ENCODE results near the gene P4HA3. TPM values are rescaled to one million over a fixed set of nuclear protein-coding genes. Genes with fewer than 3 reads are reported as not detected.

Gene P4HA3
- total and polyA plus RNA-seq, 5 donors: 0.07 to 0.72 (median 0.21) TPM; not detected in 2

DNA sequence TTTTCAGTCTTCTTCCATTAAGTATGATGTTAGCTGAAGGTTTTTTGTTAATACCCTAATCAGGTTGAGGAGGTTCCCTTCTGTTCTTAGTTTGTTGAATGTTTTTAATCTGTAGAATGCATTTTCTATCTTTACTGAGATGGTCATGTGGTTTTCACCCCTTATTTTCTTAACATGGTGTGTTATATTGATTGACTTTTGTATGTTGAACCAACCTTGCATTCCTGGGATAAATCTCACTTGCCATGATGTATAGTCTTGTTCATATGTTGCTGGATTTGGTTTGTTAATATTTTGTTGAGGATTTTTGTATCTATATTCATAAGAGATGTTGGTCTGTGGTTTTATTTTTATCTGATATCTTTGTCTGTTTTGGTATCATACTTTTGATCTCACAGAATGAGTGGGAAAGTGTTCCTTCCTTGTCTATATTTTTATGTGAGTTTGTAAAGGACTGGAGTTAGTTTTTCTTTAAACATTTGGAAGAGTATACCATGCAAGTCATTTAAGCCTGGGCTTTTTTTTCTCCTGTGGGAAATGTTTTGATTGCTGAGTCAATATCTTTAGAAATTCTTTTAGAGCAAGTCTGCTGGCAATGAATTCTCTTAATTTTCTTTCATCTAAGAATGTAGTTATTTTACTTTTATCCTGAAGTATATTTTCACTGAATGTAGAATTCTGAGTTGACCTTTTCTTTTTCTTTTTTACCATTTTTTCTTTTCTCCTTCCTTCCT lies 5.5 kb upstream of the P4HA3 start:
- DNase-seq (no peak), ATAC-seq (no peak)
- H3K4me3 ChIP-seq (ENCODE audit: low read length): no peak overlapping the region
- H3K27me3 ChIP-seq (ENCODE audit: control insufficient read depth, insufficient read depth): no peaks in the 10 kb centered on the region
- intact Hi-C loops (cut with DNase I): loop anchor here in 1 of 4 donors (10.0 kb wide), 1 partner anchor 62 kb away; no protein-coding TSS in a partner anchor
- H3K4me1 ChIP-seq (ENCODE audit: control insufficient read depth, insufficient read depth, low read length): no peaks in the 10 kb centered on the region
- H3K27ac ChIP-seq (ENCODE audit: low read length): no peak overlapping the region
- H3K9me3 ChIP-seq (ENCODE audit: control insufficient read depth, low read length): peaks cover 3% of the 10 kb centered on the region

DNA sequence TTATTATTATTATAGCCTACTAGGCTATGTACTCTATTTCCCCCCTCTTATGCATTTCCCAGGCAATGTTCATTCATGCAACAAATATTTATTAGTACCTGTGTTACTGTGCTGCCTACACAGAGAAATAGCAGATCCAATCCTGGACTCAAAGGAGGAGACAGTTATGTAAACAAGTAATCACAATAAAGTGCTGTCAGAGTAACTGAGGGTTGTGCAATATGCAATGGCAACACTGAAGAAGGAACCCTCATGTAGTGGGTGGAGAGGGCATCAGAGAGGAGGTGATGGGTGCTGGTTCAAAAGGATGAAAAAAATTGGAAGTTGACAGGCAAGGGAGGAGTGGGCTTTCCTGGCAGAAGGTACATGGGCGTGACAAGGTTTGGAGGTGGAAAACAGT lies 886 bp upstream of the P4HA3 start:
- no peaks in the 10 kb centered on the region for H3K27me3 ChIP-seq (ENCODE audit: control insufficient read depth, insufficient read depth)

DNA sequence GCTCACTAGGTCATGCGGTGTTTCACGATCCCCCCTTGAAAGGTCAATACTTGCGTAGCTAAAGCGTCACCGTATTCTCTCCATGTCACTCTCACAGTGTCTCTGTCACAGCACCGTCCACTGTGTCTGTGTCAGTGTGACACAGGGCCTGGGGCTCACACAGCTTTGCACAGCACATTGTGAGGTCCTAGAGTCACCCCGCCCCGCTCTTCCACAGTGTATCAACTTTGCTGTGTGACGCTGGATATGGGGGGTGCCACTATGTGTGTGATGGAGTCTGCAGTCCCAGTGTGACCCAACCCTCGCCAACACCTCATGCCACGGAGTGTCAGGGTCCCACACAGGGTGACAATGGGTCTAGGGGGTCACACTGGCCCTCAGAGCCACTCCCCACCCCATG lies 583 bp downstream of the P4HA3 start:
- Histone ChIP-seq H3K9me3 (ENCODE audit: control insufficient read depth, low read length) (no peaks in the 10 kb centered on the region), H3K27me3 (ENCODE audit: control insufficient read depth, insufficient read depth) (no peaks in the 10 kb centered on the region), H3K4me1 (ENCODE audit: control insufficient read depth, insufficient read depth, low read length) (no peaks in the 10 kb centered on the region), H3K27ac (ENCODE audit: low read length) (no peak overlapping the region), H3K4me3 (ENCODE audit: low read length) (no peak overlapping the region)
- DNase-seq: no peak
- intact Hi-C loops (cut with DNase I): loop anchor here in 1 of 4 donors (10.0 kb wide), 1 partner anchor 56 kb away; no protein-coding TSS in a partner anchor
- WGBS: 77% methylated on average over 11 of the region's 11 CpGs
- ATAC-seq: peak; percentile 30 to 44

More for the DNA sequence above, 886 bp upstream of the P4HA3 start:
- whole genome bisulfite sequencing: 98% methylated on average over 1 of the region's 1 CpG
- intact Hi-C loops (cut with DNase I): loop anchor here in 1 of 4 donors (10.0 kb wide), 1 partner anchor 58 kb away; no protein-coding TSS in a partner anchor
- H3K27ac ChIP-seq (ENCODE audit: low read length): no peak overlapping the region
- H3K9me3 ChIP-seq (ENCODE audit: control insufficient read depth, low read length): no peaks in the 10 kb centered on the region
- DNase-seq (no peak), ATAC-seq (no peak)
- H3K4me1 ChIP-seq (ENCODE audit: control insufficient read depth, insufficient read depth, low read length): no peaks in the 10 kb centered on the region
- no peak overlapping the region for H3K4me3 ChIP-seq (ENCODE audit: low read length)

DNA sequence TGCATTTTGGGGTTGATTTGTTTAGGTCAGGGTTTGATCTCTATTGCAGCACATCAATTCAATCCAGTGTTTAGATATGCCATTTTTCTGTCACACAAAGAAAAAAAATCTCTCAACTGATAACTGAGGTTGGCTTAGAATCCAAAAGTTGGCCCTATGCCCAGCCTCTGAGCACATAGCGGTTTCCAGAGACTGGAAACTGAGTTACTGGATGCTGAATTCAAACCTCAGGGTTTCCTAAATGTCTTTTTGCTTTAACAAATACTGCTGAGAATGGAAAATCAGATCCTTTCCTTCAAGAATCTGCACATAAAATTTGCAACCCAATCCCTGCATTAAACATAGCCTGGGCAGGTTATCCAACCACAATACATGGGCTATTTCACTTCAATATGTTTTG lies 4.0 kb downstream of the P4HA3 start:
- no peak overlapping the region for H3K27ac ChIP-seq (ENCODE audit: low read length)
- no peaks in the 10 kb centered on the region for H3K4me1 ChIP-seq (ENCODE audit: control insufficient read depth, insufficient read depth, low read length)
- intact Hi-C loops (cut with DNase I): no loop called here
- no peaks in the 10 kb centered on the region for H3K27me3 ChIP-seq (ENCODE audit: control insufficient read depth, insufficient read depth)
- DNase-seq: peak in 2 of 3 donors; percentile 33 to 57
- no peak for ATAC-seq
- no peaks in the 10 kb centered on the region for H3K9me3 ChIP-seq (ENCODE audit: control insufficient read depth, low read length)
- 18% methylated on average over 1 of the region's 1 CpG for WGBS
- H3K4me3 ChIP-seq (ENCODE audit: low read length): no peak overlapping the region

DNA sequence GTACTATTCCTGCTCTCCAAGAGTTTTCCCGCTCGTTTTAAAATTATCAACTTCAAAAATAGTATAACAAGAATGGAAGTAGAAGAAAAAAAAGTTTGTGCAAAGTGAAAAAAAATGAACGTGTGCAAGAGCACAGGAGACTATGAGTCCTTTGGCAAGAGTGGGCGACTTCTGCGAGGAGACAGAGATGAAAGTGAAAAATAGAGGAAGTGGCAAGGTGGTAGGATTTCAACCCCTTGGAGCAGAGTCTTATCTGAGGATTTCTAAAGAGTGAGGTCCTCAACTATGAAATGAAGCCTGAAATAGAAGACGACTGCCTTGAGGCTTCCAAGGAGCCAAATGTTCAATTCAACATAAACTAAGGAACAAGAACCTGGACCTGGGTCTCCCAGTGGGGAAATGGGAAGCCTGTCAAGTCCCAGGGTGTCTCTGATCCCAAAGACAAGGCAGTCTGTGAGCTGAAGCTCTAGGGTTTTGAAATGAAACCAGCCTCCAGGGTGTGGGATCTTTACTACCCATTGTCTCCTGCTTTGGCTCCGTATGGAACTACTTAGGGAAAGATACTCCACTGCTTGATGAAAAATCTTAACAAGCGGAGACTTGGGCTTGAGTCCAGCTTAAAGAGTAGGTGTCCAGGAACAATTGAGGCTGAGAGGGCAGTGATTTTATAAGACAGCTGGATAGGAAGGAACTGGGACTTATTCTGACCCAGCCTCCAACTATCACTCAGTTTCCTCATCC lies 4.8 kb downstream of the P4HA3 start:
- DNase-seq (no peak), ATAC-seq (no peak)
- Histone ChIP-seq H3K9me3 (ENCODE audit: control insufficient read depth, low read length) (no peaks in the 10 kb centered on the region), H3K4me3 (ENCODE audit: low read length) (no peak overlapping the region), H3K27ac (ENCODE audit: low read length) (no peak overlapping the region), H3K27me3 (ENCODE audit: control insufficient read depth, insufficient read depth) (no peaks in the 10 kb centered on the region), H3K4me1 (ENCODE audit: control insufficient read depth, insufficient read depth, low read length) (no peaks in the 10 kb centered on the region)
- 59% methylated on average over 8 of the region's 8 CpGs for WGBS
- intact Hi-C loops (cut with DNase I): no loop called here

DNA sequence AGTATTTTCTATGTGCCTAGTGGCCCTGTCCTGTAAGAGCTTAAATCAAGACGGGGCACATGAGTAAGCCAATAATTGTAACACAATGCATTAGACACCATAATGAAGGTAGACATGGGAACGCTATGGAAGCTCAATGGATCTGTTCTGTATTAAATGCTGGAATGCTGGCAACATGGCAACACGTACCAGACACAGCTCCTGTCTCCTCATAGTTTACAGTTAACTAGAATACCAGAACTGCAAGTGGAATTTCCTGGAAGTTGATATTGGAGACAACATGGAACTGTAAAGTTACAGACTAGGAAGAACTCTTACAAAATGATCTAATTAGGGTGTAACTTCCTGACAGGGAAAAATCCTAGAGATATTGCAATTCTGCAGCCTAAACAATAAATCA lies 12.4 kb downstream of the P4HA3 start:
- no peak for DNase-seq

DNA sequence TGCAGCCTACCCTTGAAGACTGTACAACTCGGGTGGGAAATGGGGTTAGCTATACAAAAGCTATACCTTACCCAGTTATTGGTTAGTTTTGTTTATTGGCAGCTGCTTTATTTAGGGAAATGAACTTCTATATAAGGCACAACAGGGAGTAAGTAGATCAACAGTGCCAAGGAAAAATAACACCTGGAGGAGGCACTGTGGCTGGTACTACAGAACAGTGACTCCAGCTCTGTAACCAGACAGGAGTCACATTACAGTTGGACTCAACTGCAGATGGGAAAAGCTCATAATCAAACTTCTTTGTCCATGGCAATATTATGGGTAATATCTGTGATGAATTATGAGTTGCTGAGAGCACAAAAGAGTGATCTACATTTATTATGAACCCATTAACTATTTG lies 14.0 kb downstream of the P4HA3 start:
- no peak for DNase-seq
- Histone ChIP-seq H3K4me3 (ENCODE audit: low read length) (no peak overlapping the region), H3K27me3 (ENCODE audit: control insufficient read depth, insufficient read depth) (no peaks in the 10 kb centered on the region), H3K27ac (ENCODE audit: low read length) (no peak overlapping the region), H3K4me1 (ENCODE audit: control insufficient read depth, insufficient read depth, low read length) (no peaks in the 10 kb centered on the region), H3K9me3 (ENCODE audit: control insufficient read depth, low read length) (no peaks in the 10 kb centered on the region)
- ATAC-seq: no peak
- WGBS: 94% methylated on average over 1 of the region's 1 CpG
- intact Hi-C loops (cut with DNase I): no loop called here

More for the DNA sequence above, 12.4 kb downstream of the P4HA3 start:
- Histone ChIP-seq H3K9me3 (ENCODE audit: control insufficient read depth, low read length) (no peaks in the 10 kb centered on the region), H3K27me3 (ENCODE audit: control insufficient read depth, insufficient read depth) (no peaks in the 10 kb centered on the region), H3K4me1 (ENCODE audit: control insufficient read depth, insufficient read depth, low read length) (no peaks in the 10 kb centered on the region), H3K27ac (ENCODE audit: low read length) (no peak overlapping the region), H3K4me3 (ENCODE audit: low read length) (no peak overlapping the region)
- intact Hi-C loops (cut with DNase I): no loop called here
- ATAC-seq: no peak
- 74% methylated on average over 3 of the region's 3 CpGs for WGBS

DNA sequence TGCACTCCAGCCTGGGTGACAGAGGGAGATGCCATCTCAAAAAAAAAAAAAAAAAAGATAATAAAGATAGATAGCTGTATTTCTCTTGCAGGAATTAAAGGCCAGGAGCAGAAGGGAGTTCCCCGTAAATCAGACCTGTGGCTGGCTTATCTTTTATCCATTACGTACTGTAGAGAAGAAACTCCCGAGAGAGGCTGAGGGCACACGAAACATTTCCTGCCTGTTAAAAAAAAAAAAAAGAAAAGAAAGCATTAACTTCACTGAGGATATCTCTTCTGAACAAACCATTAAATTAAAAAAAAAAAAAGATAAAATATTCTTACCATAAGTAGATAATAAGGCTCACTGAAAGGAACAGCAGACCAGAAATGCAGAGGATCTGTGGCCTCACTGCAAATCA lies 22.5 kb downstream of the P4HA3 start:
- DNase-seq (no peak), ATAC-seq (peak in 1 of 2 donors; percentile 74)
- H3K27ac ChIP-seq (ENCODE audit: low read length): no peak overlapping the region
- 31% methylated on average over 4 of the region's 4 CpGs for WGBS
- intact Hi-C loops (cut with DNase I): no loop called here
- H3K4me3 ChIP-seq (ENCODE audit: low read length): no peak overlapping the region
- no peaks in the 10 kb centered on the region for H3K27me3 ChIP-seq (ENCODE audit: control insufficient read depth, insufficient read depth)
- no peaks in the 10 kb centered on the region for H3K4me1 ChIP-seq (ENCODE audit: control insufficient read depth, insufficient read depth, low read length)
- no peaks in the 10 kb centered on the region for H3K9me3 ChIP-seq (ENCODE audit: control insufficient read depth, low read length)

DNA sequence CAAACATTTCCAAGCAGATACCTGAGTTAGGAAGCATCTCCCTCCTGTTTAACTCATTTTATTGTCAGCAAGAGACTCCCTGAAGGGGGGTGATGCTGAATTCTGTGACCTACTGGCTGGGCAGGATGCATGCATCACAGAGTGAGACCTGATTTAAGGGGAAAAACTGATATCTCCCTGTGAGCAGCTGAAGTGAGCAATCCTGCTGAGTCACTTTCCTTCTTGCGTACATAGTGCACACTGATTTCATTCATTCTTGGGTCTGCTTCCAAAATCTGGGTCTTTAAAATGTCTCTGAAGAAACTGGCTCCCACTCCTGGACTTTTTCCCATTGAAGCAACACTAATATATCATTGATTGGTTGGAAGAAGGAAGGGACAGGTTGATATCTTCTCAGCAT lies 23.3 kb downstream of the P4HA3 start:
- Histone ChIP-seq H3K27ac (ENCODE audit: low read length) (no peak overlapping the region), H3K4me3 (ENCODE audit: low read length) (no peak overlapping the region), H3K4me1 (ENCODE audit: control insufficient read depth, insufficient read depth, low read length) (no peaks in the 10 kb centered on the region), H3K9me3 (ENCODE audit: control insufficient read depth, low read length) (no peaks in the 10 kb centered on the region), H3K27me3 (ENCODE audit: control insufficient read depth, insufficient read depth) (no peaks in the 10 kb centered on the region)
- WGBS: 41% methylated on average over 1 of the region's 1 CpG
- intact Hi-C loops (cut with DNase I): no loop called here
- ATAC-seq (peak; percentile 75 to 99), DNase-seq (peak in 1 of 3 donors; percentile 28)

DNA sequence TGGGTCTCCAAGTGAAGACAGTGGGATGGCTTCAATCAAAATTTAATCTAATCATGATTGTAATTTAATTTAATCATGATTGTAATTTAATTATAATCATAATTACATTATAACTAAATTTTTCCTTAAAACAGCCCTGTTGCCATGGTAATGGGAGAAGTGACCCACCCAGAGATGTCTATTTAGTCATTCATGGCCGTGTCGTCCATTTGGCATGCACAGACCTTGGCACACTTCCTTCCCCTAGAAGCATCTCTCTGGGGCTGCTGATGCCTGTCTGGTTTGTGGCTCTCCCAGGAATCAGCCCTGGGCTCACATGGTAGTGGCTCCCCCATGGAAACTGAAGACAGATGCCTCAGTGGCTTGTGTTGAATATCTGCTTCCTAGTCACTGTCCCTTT lies 27.0 kb downstream of the P4HA3 start:
- ATAC-seq (no peak), DNase-seq (no peak)
- intact Hi-C loops (cut with DNase I): no loop called here
- Histone ChIP-seq H3K4me1 (ENCODE audit: control insufficient read depth, insufficient read depth, low read length) (no peaks in the 10 kb centered on the region), H3K27ac (ENCODE audit: low read length) (no peak overlapping the region), H3K27me3 (ENCODE audit: control insufficient read depth, insufficient read depth) (no peaks in the 10 kb centered on the region), H3K4me3 (ENCODE audit: low read length) (no peak overlapping the region), H3K9me3 (ENCODE audit: control insufficient read depth, low read length) (no peaks in the 10 kb centered on the region)
- WGBS: 67% methylated on average over 2 of the region's 2 CpGs

DNA sequence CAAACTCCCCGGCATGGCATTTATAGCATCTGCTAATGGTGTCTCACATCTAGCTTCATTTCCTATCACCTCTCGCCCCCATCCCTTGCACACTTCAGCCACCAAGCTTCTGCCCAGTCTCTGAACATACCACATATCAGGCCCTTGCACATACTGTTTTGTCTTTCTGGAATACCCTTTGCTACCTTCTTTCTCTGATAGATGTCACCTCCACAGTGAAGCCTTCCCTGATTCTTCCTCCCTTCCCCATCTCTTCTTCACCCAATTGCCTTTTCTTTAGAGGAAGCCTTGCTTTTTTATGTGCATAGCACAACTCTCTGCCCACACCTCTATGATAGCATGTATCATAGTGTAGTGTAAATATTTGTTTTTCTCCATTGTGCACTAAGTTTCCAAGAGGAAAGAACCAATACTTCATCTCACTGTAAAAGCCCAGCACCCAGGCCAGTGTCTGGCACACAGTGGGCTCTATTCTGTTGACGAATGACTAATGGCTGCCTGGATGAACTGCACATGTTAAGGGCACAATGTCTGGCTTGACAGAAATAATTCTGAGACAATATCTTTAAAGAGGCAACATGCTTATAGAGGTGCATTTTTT lies 27.8 kb downstream of the P4HA3 start:
- no peaks in the 10 kb centered on the region for H3K27me3 ChIP-seq (ENCODE audit: control insufficient read depth, insufficient read depth)
- no peaks in the 10 kb centered on the region for H3K4me1 ChIP-seq (ENCODE audit: control insufficient read depth, insufficient read depth, low read length)
- no peak overlapping the region for H3K4me3 ChIP-seq (ENCODE audit: low read length)
- no peak overlapping the region for H3K27ac ChIP-seq (ENCODE audit: low read length)
- WGBS: 81% methylated on average over 3 of the region's 3 CpGs
- DNase-seq (no peak), ATAC-seq (no peak)
- no peaks in the 10 kb centered on the region for H3K9me3 ChIP-seq (ENCODE audit: control insufficient read depth, low read length)
- intact Hi-C loops (cut with DNase I): no loop called here
